GM21528 (cell line): ENCODE data around the gene MED13L.
A peak's percentile ranks its signal among the peaks of the same experiment; 100 is the strongest.

ENCODE experiments used
- ATAC-seq: cut with Tn5 transposase; IDR thresholded peaks from one replicate; pipeline ENCODE4 v1.9.1; 2021; ENCODE audit warnings: mild to moderate bottlenecking, moderate library complexity; ENCODE audit not compliant: unreplicated experiment, low FRiP score

The MED13L gene

DNA sequence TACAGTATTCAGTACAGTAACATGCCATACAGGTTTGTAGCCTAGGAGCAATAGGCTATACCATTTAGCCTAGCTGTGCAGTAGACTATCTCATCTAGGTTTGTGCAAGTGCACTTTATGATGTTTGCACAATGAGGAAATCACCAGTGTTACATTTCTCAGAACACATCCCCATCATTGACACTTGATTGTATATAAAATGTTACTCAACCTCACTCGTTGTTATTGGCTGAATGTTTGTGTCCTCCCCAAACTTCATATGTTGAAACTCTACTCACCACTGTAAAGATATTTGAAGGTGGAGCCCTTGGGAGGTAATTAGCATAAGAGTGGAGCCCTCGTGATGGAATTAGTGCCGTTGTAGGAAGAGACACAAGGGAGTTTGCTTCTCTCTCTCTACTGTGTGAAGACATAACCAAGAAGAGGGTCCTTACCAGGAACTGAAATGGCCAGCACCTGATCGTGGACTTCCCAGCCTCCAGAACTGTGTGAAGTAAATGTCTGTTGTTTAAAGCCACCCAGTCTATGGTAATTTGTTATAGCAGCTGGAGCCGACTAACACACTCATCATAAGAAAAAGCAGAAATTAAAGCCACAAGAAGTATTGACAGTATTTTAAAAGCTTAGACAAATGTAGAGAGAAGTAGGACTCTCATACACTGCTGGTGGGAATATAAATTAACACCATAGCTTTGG is 3.2 kb upstream of the MED13L start:
- no peak for ATAC-seq

GRCh38 chr12:116278667-116279066 is 1.2 kb upstream of the MED13L start:
- no peak for ATAC-seq

DNA sequence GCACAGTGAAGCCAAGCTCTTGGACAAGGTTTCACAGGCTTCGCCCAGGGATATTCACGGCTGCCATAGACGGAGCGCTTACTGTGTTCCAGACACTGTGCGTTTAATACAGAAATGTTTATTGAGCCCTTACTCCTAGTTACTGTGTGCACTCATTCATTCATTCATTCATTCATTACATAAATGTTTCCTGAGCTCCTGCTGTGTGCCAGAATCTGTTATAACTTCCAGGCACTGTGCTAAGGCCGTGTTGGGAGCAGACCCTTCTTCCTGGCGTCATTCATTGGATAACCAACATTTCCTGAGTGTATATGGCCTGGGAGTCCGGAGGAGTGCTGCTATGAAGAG is 760 bp upstream of the MED13L start:
- no peak for ATAC-seq

DNA sequence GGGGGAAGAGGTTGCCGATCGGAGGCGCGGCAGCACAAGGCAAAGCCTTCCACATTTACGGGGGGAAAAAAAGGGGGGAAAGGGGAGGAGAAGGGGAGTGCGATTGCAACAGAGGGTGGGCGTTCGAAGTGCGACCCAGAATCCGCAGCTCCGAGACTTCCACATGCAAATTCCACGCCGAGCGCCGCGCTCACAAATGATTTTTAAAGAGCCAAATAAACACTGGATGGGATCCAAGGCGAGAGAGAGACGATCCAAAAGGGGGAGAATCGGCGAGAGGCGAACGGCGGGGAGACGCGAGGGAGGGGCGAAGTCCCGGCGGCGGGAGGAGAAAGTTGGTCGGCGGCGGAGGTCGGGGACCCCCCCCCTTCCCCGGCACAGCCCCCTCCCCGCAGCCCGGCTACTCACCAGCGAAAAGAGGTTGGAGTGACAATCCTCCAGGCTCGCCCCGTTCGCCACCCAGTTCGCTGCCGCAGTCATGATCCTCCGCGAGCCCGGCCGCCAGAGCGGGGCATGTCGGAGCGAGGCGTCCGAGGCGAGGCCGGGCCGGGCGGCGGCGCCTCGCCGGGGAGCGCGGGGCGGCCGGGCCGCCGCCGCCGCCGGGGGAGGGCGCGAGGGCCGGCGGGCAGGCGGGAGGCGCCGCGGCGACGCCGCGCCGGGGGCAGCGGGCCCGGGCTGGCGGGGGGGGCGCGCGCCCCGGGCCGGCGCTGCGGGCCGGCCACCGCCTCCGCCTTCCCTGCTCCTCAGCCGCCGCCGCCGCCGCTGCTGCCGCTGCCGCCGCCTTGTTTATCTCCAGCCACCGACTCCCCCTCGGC is 634 bp downstream of the MED13L start:
- peak; percentile 35 for ATAC-seq

- ATAC-seq: no peak
These were observed 2.7 kb downstream of the MED13L start for GRCh38 chr12:116274551-116275375.

GRCh38 chr12:116273813-116274550 is 3.5 kb downstream of the MED13L start:
- ATAC-seq: no peak

GRCh38 chr12:116267948-116268347 is 9.5 kb downstream of the MED13L start:
- ATAC-seq: no peak

DNA sequence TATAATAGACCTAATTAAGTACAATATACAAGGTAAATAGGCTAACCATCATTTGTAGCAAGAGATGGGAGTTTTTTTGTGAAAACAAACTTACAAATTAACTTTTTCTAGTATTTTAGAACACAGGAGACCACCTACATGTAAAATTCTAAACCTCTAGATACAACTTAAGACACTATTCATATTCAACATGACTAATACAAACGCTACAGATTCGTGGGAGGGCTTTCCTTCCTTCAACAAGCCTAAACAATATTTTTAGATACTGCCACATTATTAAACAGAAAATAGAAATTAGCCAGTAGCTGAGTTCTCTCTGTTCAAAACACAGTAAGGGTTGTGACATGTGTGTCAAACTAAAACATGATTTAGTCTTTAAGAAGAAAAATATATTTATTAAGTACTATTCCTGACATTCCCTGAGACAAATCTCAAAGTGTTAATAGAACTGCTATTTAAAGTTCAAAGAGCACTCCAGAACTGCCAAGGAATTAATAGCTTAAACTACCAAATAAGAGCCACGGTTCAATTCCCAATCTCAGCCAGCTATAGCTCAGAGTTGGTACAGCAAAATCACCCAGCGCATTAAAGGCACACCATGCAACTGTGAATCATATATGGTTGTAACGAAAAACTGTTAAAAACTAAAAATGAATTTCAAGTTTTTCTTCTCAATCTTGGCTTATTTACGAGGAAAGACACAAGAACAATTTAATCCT is 10.7 kb downstream of the MED13L start:
- no peak for ATAC-seq

GRCh38 chr12:116266168-116266601 is 11.3 kb downstream of the MED13L start:
- no peak for ATAC-seq

- no peak for ATAC-seq
These were observed 11.9 kb downstream of the MED13L start for GRCh38 chr12:116265351-116266147.

GRCh38 chr12:116264525-116265070 is 12.9 kb downstream of the MED13L start:
- no peak for ATAC-seq

DNA sequence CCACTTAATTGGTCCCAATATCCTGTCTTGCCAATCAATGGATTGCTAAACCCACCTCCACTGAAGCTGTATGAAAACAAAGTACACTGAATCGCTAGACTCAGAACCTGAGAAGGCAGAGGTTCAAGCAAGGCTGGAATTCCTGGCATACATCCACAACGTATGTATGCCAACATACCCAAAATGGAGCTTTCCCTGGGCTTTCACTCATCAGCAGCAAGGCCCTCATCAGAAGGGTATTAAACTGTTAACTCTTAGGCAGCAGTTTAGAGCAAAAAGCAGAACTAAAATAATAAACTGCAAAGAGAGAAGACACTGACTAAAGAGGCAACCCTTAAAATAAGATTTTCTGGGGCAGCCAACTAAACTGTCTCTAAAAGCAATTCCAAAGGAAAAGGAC is 13.6 kb downstream of the MED13L start:
- no peak for ATAC-seq

DNA sequence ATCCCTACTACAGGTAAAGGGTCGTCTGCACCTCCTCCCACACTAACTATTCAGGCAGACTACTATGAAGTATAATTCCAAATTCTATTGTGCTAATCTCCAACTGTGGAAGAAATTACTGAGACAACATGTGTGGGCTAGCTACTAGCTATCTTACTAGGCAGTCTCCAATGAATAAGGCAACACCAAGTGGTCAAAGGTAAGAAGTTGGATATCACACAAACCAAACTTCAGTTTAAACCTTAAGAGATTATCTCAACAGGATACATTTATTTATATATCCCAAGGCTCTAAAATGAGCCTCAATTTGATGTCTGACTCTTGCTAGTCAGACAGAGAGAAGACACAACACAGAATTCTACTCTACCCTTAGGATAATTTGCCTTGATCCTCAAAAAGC is 14.1 kb downstream of the MED13L start:
- ATAC-seq: no peak

DNA sequence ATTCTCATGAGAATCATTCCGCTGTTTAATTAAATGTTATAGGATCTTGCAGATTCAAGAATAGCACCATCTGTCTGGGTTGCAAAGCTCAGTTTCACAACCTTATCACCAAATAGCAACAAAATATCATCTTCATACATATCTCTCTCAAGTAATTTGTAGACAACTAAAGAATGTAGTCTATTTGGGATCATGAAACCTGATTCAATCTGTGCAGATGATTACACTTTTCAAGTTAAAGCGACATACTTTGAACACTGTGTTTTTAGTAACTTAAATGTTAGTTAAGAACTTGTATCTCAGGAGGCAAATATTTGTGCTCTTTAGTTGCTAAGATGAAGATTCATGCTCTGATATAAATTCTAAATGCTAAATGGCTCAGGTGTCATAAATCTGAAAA is 14.8 kb downstream of the MED13L start:
- no peak for ATAC-seq

DNA sequence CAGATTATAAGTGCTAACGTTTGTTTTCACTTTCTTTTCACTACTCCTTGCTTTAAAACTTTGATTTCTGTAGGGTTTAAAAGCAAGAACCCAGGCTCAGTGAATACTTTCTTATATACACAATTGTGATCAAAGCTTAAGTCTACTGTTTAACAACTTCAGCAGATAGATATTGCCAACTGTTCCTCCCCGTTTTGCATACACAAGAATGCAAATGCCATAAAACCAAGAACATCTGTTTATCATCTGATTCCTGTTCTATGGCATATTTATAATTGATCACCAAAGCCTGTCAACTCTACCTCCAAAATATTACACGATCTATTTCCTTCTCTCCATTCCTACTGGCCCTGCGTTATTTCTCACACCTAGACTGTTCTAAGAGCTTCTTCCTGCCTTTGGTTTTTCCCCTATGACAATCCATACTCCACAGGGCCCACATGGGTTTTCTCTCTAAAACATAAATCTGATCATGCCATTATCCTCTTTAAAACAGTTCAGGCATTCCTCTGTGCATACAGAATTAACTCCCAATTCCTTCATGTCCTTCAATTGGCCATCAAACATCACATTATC is 15.9 kb downstream of the MED13L start:
- no peak for ATAC-seq

- no peak for ATAC-seq
These were observed 17.5 kb downstream of the MED13L start for GRCh38 chr12:116259800-116260577.

DNA sequence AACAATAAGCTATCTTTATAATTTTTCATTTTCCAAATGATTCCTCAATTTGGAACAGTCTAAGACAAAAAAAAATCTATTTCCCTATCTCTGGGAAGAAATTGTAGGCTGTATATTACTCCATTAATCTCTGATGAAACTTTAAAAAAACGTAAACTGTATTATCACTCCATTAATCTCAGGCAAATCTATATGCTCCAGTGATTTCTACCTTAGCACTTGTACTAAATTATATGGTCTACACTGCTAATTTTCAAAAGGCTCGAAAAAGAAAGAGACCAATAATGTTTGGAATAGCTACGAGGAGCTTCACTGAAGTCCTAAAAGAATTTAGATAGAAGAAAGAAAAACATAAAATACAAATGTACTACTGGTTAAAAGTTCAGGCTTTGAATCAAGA is 19.7 kb downstream of the MED13L start:
- no peak for ATAC-seq

- no peak for ATAC-seq
These were observed 20.3 kb downstream of the MED13L start for GRCh38 chr12:116257215-116257614.
